ENCODE measurements around the gene PLXNA4.

The PLXNA4 gene

DNA sequence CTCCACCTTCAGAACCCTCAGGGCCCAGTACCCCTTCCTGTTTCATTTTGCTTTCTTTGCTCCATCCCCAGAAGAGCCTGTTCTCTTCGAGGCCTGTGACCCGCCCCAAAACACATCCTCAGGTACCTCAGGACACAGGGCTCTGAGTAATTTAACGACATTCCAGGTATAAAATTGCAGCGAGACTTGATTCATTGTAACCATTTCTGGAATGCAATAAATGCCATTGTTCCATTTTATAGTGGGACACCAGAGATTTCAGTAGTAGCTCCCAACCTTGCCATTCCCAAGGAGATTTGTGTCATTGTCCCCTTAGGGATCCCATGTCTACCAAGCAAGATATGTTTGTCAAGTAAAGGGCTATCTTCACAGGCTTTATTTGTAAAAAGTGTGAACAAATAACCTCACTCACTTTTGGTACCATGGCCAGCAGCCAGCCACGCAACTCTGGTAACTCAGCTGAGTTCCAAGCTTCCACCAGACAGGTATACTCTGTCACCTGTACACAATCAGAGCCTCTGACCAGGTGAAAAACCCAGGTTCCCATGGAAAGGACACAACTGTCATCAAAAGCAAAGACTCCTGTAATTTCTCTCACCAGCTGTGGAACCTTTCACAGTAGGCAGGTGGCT is 441.3 kb downstream of the PLXNA4 start:
- Histone ChIP-seq H3K9me3 (ENCODE audit: low read length) (no peaks in the 10 kb centered on the region), H3K79me2 (ENCODE audit: insufficient read depth, low read length) (no peaks in the 10 kb centered on the region), H3K9me2 (ENCODE audit: low read depth, low read length) (no peaks in the 10 kb centered on the region), H3K4me3 (ENCODE audit: low read depth, low read length, poor library complexity, severe bottlenecking) (no peak overlapping the region), H2AFZ (ENCODE audit: low read length) (no peak overlapping the region), H3K9ac (ENCODE audit: low read length) (no peak overlapping the region), H3F3A (ENCODE audit: insufficient read depth, low read length) (no peaks in the 10 kb centered on the region), H3K36me3 (ENCODE audit: insufficient read depth, low read length) (no peaks in the 10 kb centered on the region), H3K4me2 (ENCODE audit: low read length) (no peak overlapping the region), H3K4me1 (ENCODE audit: insufficient read depth, low read length, severe bottlenecking) (no peaks in the 10 kb centered on the region), H3K27ac (ENCODE audit: low read depth, low read length, poor library complexity, severe bottlenecking) (no peak overlapping the region), H3K27me3 (ENCODE audit: insufficient read depth, low read length) (no peaks in the 10 kb centered on the region; the same call in 1 of the 2 replicates), H4K20me1 (ENCODE audit: insufficient read depth, low read length) (no peaks in the 10 kb centered on the region)
- no peak for TF ChIP-seq EZH2 (IDR thresholded peaks at IDR 0.05; ENCODE audit: borderline replicate concordance, low read length)
- TF ChIP-seq, protein P1, sequence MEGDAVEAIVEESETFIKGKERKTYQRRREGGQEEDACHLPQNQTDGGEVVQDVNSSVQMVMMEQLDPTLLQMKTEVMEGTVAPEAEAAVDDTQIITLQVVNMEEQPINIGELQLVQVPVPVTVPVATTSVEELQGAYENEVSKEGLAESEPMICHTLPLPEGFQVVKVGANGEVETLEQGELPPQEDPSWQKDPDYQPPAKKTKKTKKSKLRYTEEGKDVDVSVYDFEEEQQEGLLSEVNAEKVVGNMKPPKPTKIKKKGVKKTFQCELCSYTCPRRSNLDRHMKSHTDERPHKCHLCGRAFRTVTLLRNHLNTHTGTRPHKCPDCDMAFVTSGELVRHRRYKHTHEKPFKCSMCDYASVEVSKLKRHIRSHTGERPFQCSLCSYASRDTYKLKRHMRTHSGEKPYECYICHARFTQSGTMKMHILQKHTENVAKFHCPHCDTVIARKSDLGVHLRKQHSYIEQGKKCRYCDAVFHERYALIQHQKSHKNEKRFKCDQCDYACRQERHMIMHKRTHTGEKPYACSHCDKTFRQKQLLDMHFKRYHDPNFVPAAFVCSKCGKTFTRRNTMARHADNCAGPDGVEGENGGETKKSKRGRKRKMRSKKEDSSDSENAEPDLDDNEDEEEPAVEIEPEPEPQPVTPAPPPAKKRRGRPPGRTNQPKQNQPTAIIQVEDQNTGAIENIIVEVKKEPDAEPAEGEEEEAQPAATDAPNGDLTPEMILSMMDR (IDR thresholded peaks at IDR 0.05; ENCODE audit: low read length): no peak

DNA sequence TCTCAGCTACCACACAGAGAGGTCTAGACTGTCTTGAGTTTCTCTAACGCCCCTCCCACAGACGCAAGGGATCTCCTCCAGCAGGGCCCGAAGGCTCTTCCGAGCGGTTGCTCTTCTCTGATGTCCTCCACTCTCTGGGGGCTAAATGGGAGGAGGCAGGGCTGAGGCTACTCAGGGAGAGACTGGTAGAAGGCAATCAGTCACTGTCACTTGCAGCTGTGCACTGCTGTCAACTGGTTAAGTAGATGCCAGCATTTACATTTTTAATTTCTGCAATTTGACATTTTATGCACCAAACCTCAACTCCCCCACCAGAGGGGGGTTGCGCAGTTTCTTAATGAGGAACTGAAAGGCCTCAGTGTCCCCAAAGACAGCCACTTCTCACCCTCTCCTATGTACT is 442.8 kb downstream of the PLXNA4 start:
- Histone ChIP-seq H3K79me2 (ENCODE audit: insufficient read depth, low read length) (no peaks in the 10 kb centered on the region), H3K27me3 (ENCODE audit: insufficient read depth, low read length) (no peaks in the 10 kb centered on the region; the same call in 1 of the 2 replicates), H3K9ac (ENCODE audit: low read length) (no peak overlapping the region), H2AFZ (ENCODE audit: low read length) (no peak overlapping the region), H3K9me2 (ENCODE audit: low read depth, low read length) (no peaks in the 10 kb centered on the region), H3K9me3 (ENCODE audit: low read length) (no peaks in the 10 kb centered on the region), H3K27ac (ENCODE audit: low read depth, low read length, poor library complexity, severe bottlenecking) (no peak overlapping the region), H3F3A (ENCODE audit: insufficient read depth, low read length) (no peaks in the 10 kb centered on the region), H4K20me1 (ENCODE audit: insufficient read depth, low read length) (no peaks in the 10 kb centered on the region), H3K4me3 (ENCODE audit: low read depth, low read length, poor library complexity, severe bottlenecking) (no peak overlapping the region), H3K4me2 (ENCODE audit: low read length) (no peak overlapping the region), H3K4me1 (ENCODE audit: insufficient read depth, low read length, severe bottlenecking) (no peaks in the 10 kb centered on the region), H3K36me3 (ENCODE audit: insufficient read depth, low read length) (no peaks in the 10 kb centered on the region)
- TF ChIP-seq EZH2 (IDR thresholded peaks at IDR 0.05; ENCODE audit: borderline replicate concordance, low read length): no peak
- TF ChIP-seq, protein P1 (IDR thresholded peaks at IDR 0.05; ENCODE audit: low read length): no peak

DNA sequence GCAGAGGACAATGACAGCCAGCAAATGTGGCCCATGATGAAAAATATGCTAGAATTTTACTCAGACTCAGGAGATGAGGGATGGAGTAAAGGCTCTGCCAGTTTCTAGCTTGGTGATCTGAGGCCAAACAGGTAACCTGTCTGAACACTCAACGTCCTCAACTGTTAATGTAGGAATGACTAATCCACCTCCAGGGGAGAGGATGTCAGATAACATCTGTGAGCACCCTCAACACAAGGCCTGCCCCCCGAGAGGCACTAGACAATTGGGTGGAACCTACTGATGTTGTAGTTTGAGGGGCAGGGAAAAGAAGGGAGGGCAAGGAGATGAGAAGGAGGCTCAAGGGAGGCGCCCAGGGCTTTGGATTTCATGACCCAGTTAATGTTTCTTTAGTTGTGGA is 445.1 kb downstream of the PLXNA4 start:
- H3K9me3 ChIP-seq (ENCODE audit: low read length): no peaks in the 10 kb centered on the region
- no peaks in the 10 kb centered on the region for H3F3A ChIP-seq (ENCODE audit: insufficient read depth, low read length)
- no peaks in the 10 kb centered on the region for H3K4me1 ChIP-seq (ENCODE audit: insufficient read depth, low read length, severe bottlenecking)
- no peak overlapping the region for H3K27ac ChIP-seq (ENCODE audit: low read depth, low read length, poor library complexity, severe bottlenecking)
- no peaks in the 10 kb centered on the region for H4K20me1 ChIP-seq (ENCODE audit: insufficient read depth, low read length)
- TF ChIP-seq, protein P1 (IDR thresholded peaks at IDR 0.05; ENCODE audit: low read length): no peak
- no peak for TF ChIP-seq EZH2 (IDR thresholded peaks at IDR 0.05; ENCODE audit: borderline replicate concordance, low read length)
- H3K9ac ChIP-seq (ENCODE audit: low read length): no peak overlapping the region
- H2AFZ ChIP-seq (ENCODE audit: low read length): no peak overlapping the region
- no peaks in the 10 kb centered on the region for H3K9me2 ChIP-seq (ENCODE audit: low read depth, low read length)
- H3K27me3 ChIP-seq (ENCODE audit: insufficient read depth, low read length): no peaks in the 10 kb centered on the region; the same call in 1 of the 2 replicates
- H3K36me3 ChIP-seq (ENCODE audit: insufficient read depth, low read length): no peaks in the 10 kb centered on the region
- H3K4me2 ChIP-seq (ENCODE audit: low read length): no peak overlapping the region
- H3K4me3 ChIP-seq (ENCODE audit: low read depth, low read length, poor library complexity, severe bottlenecking): no peak overlapping the region
- no peaks in the 10 kb centered on the region for H3K79me2 ChIP-seq (ENCODE audit: insufficient read depth, low read length)
